Measurements from ENCODE around the gene POLQ.
A peak's percentile ranks its signal among the peaks of the same experiment; 100 is the strongest.
"Not testable (repeated sequence)": the region's sequence is repeated elsewhere in the genome, so short reads cannot be mapped to it uniquely, and the experiment has no call there.

The POLQ gene

GRCh38 chr3:121545574-121546455 is at the start of gene POLQ:
TSS of gene POLQ (minus strand) at chr3:121545988. CDS start at chr3:121545877, 111 bp downstream.
- DNase-seq (ENCODE audit: low read depth in 2 of 2, low spot score in 1 of 2): peak; percentile 54 to 73

- DNase-seq (ENCODE audit: low read depth in 2 of 2, low spot score in 1 of 2): no peak
Observed at GRCh38 chr3:121594850-121595249, 49.1 kb upstream of the POLQ start.

GRCh38 chr3:121593806-121594205 is 48.0 kb upstream of the POLQ start:
- DNase-seq (ENCODE audit: low read depth in 2 of 2, low spot score in 1 of 2): not testable (repeated sequence)

- DNase-seq (ENCODE audit: low read depth in 2 of 2, low spot score in 1 of 2): no peak
Observed at GRCh38 chr3:121592856-121593702, 47.3 kb upstream of the POLQ start, which contains the start of gene FBXO40. TSS of gene FBXO40 (plus strand) at chr3:121593379. CDS start at chr3:121620576, 27,197 bp downstream.

GRCh38 chr3:121584418-121584817 is 38.6 kb upstream of the POLQ start:
- DNase-seq (ENCODE audit: low read depth in 2 of 2, low spot score in 1 of 2): no peak

GRCh38 chr3:121581691-121582090 is 35.9 kb upstream of the POLQ start:
- no peak for DNase-seq (ENCODE audit: low read depth in 2 of 2, low spot score in 1 of 2)

- no peak for DNase-seq (ENCODE audit: low read depth in 2 of 2, low spot score in 1 of 2)
Observed at GRCh38 chr3:121574449-121574848, 28.7 kb upstream of the POLQ start.

- no peak for DNase-seq (ENCODE audit: low read depth in 2 of 2, low spot score in 1 of 2)
Observed at GRCh38 chr3:121567649-121568048, 21.9 kb upstream of the POLQ start, which contains the start of gene ARGFX. TSS of gene ARGFX (plus strand) at chr3:121567949. CDS start at chr3:121570714, 2,765 bp downstream.

GRCh38 chr3:121566773-121567172 is 21.0 kb upstream of the POLQ start:
- DNase-seq (ENCODE audit: low read depth in 2 of 2, low spot score in 1 of 2): no peak

- no peak for DNase-seq (ENCODE audit: low read depth in 2 of 2, low spot score in 1 of 2)
Observed at GRCh38 chr3:121562148-121562547, 16.4 kb upstream of the POLQ start.

- no peak for DNase-seq (ENCODE audit: low read depth in 2 of 2, low spot score in 1 of 2)
Observed at GRCh38 chr3:121557426-121557934, 11.7 kb upstream of the POLQ start.

- no peak for DNase-seq (ENCODE audit: low read depth in 2 of 2, low spot score in 1 of 2)
Observed at GRCh38 chr3:121552797-121553196, 7.0 kb upstream of the POLQ start.

GRCh38 chr3:121552379-121552778 is 6.6 kb upstream of the POLQ start:
- no peak for DNase-seq (ENCODE audit: low read depth in 2 of 2, low spot score in 1 of 2)

- no peak for DNase-seq (ENCODE audit: low read depth in 2 of 2, low spot score in 1 of 2)
Observed at GRCh38 chr3:121545049-121545573, 677 bp downstream of the POLQ start.

- no peak for DNase-seq (ENCODE audit: low read depth in 2 of 2, low spot score in 1 of 2)
Observed at GRCh38 chr3:121542924-121543323, 2.9 kb downstream of the POLQ start.

GRCh38 chr3:121531269-121531668 is 14.5 kb downstream of the POLQ start:
- no peak for DNase-seq (ENCODE audit: low read depth in 2 of 2, low spot score in 1 of 2)

GRCh38 chr3:121529308-121529707 is 16.5 kb downstream of the POLQ start:
- no peak for DNase-seq (ENCODE audit: low read depth in 2 of 2, low spot score in 1 of 2)

GRCh38 chr3:121520510-121520909 is 25.3 kb downstream of the POLQ start:
- DNase-seq (ENCODE audit: low read depth in 2 of 2, low spot score in 1 of 2): no peak

- no peak for DNase-seq (ENCODE audit: low read depth in 2 of 2, low spot score in 1 of 2)
Observed at GRCh38 chr3:121517953-121518655, 27.7 kb downstream of the POLQ start.

GRCh38 chr3:121515862-121516261 is 29.9 kb downstream of the POLQ start:
- DNase-seq (ENCODE audit: low read depth in 2 of 2, low spot score in 1 of 2): no peak

- no peak for DNase-seq (ENCODE audit: low read depth in 2 of 2, low spot score in 1 of 2)
Observed at GRCh38 chr3:121515313-121515712, 30.5 kb downstream of the POLQ start.
